ENCODE data around the gene HOXD8. TPM values are rescaled to one million over a fixed set of nuclear protein-coding genes. Genes with fewer than 3 reads are reported as not detected.

Gene HOXD8
- total RNA-seq (2022), result not detected in 2 replicates
- not detected for Bru-seq, nascent RNA
- BruChase-seq, experiment 1, labeled RNA remaining after a 6-hour chase, result not detected
- not detected for BruChase-seq, experiment 2, labeled RNA remaining after a 2-hour chase
- long read RNA-seq, result 0 reads

DNA sequence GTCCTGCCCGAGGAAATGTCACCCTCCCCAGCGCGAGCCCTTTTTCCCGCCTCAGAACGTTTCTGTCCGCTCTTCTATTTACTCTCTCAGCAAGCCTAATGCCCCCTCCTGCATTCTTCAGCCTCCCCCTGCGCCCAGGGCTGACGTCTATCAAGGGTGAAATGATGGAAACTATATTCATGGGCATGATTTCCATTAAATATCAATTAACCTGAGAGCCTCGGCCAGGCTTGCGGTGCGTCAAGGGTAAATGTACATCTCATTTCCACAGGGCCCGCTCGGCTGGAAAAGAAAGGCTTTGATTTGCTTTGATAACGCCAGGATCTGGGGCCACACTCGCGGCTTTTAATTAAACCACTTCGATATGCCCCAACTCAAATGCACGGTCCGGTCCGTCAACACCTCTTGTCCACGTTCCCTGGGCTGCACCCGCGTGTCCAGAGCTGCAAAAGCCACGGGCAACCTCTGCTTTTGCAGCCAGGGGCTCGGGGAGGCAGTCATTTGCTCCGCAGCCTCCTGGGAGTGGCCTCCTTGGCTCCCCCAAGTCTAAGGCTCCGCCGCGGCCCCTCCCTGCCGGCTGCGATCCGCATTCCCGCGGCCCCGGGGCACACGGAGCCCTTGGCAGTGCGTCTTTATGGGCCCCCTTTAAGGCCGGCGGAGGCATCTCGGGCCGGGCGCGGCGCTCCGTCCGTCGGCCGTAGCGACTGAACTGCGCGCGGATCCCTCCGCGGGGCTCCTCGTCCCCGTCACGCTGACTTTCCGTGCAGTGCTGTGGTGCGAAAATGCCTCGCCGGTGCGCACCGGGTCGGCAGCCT, at the start of gene HOXD8:
TSS of gene HOXD8 (plus strand) at position 724 of the 815 bp plus-strand sequence. CDS start 662 bp downstream, outside the sequence.
- BruUV-seq (replicated peaks), result no TSS peak
- H3K9me3 Mint-ChIP-seq (ENCODE audit: unreplicated experiment), result no peaks in the 10 kb centered on the region
- CTCF ChIA-PET, result interaction anchor here (3.1 to 4.4 kb wide), 4 partner anchors 11 to 1019 kb away, joined by 25 to 100 read pairs (median 50); no protein-coding TSS in a partner anchor
- no peak for DNase-seq (ENCODE audit: unreplicated experiment)
- POLR2A ChIA-PET, result no interaction called here
- TF ChIP-seq CTCF (IDR thresholded peaks at IDR 0.05; ENCODE audit: unreplicated experiment), result no peak
- intact Hi-C loops (cut with micrococcal nuclease), result loop anchor here (5.0 kb wide), 1 partner anchor 1033 kb away; no protein-coding TSS in a partner anchor
- H3K4me1 Mint-ChIP-seq (ENCODE audit: insufficient read depth, unreplicated experiment), result no peaks in the 10 kb centered on the region
- no peaks in the 10 kb centered on the region for H3K36me3 Mint-ChIP-seq (ENCODE audit: insufficient read depth, unreplicated experiment)
- H3K4me3 Mint-ChIP-seq (ENCODE audit: unreplicated experiment), result no peak within 1 kb of the TSS
- no peak within 1 kb of the TSS for H3K27ac Mint-ChIP-seq (ENCODE audit: low read depth, unreplicated experiment)
- peaks cover 3% of the 10 kb centered on the region for H3K27me3 Mint-ChIP-seq (ENCODE audit: insufficient read depth, unreplicated experiment)

- Mint-ChIP-seq H3K4me3 (ENCODE audit: unreplicated experiment) (no peak overlapping the region), H3K27me3 (ENCODE audit: insufficient read depth, unreplicated experiment) (peaks cover 64% of the 10 kb centered on the region), H3K9me3 (ENCODE audit: unreplicated experiment) (peaks cover 13% of the 10 kb centered on the region), H3K36me3 (ENCODE audit: insufficient read depth, unreplicated experiment) (no peaks in the 10 kb centered on the region), H3K4me1 (ENCODE audit: insufficient read depth, unreplicated experiment) (no peaks in the 10 kb centered on the region), H3K27ac (ENCODE audit: low read depth, unreplicated experiment) (no peak overlapping the region)
- no peak for DNase-seq (ENCODE audit: unreplicated experiment)
- POLR2A ChIA-PET, result no interaction called here
- intact Hi-C loops (cut with micrococcal nuclease), result loop anchor here (10.0 kb wide), 1 partner anchor 115 kb away; no protein-coding TSS in a partner anchor
- no TSS peak for BruUV-seq (replicated peaks)
- CTCF ChIA-PET, result interaction anchor here (0.7 to 2.3 kb wide), 8 partner anchors 12 to 1309 kb away, joined by 3 to 11 read pairs (median 3); no protein-coding TSS in a partner anchor
- peak; percentile 30 for TF ChIP-seq CTCF (IDR thresholded peaks at IDR 0.05; ENCODE audit: unreplicated experiment)
These were observed 49.5 kb upstream of the HOXD8 start for GRCh38 chr2:176079831-176080539.

- Mint-ChIP-seq H3K27ac (ENCODE audit: low read depth, unreplicated experiment) (no peak overlapping the region), H3K9me3 (ENCODE audit: unreplicated experiment) (peaks cover 13% of the 10 kb centered on the region), H3K4me3 (ENCODE audit: unreplicated experiment) (no peak overlapping the region), H3K27me3 (ENCODE audit: insufficient read depth, unreplicated experiment) (peaks cover 63% of the 10 kb centered on the region), H3K36me3 (ENCODE audit: insufficient read depth, unreplicated experiment) (no peaks in the 10 kb centered on the region), H3K4me1 (ENCODE audit: insufficient read depth, unreplicated experiment) (no peaks in the 10 kb centered on the region)
- BruUV-seq (replicated peaks), result no TSS peak
- intact Hi-C loops (cut with micrococcal nuclease), result loop anchor here (10.0 kb wide), 1 partner anchor 116 kb away; no protein-coding TSS in a partner anchor
- POLR2A ChIA-PET, result no interaction called here
- TF ChIP-seq CTCF (IDR thresholded peaks at IDR 0.05; ENCODE audit: unreplicated experiment), result no peak
- DNase-seq (ENCODE audit: unreplicated experiment), result no peak
- CTCF ChIA-PET, result interaction anchor here (0.7 to 3.3 kb wide), 5 partner anchors 17 to 707 kb away, joined by 3 to 25 read pairs (median 3); no protein-coding TSS in a partner anchor
These were observed 48.7 kb upstream of the HOXD8 start for GRCh38 chr2:176080540-176081375.

Measured in MCF 10A (cell line).